H1 (cell line): ENCODE data around the gene RAPGEF1. TPM values are rescaled to one million over a fixed set of nuclear protein-coding genes. Genes with fewer than 3 reads are reported as not detected.

Source experiments
- CTCF ChIA-PET: fragments of 300-600 bp; sonication (Branson Sonifier 250); formaldehyde crosslinking; loops from one replicate; lab custom pipeline; 2021; ENCODE audit not compliant: partially characterized antibody; lab: Charles Lee
- POLR2A ChIA-PET: fragments of 300-600 bp; sonication (Branson Sonifier 250); formaldehyde crosslinking; loops from one replicate; lab custom pipeline; 2021; ENCODE audit warnings: inconsistent platforms; ENCODE audit not compliant: partially characterized antibody; lab: Charles Lee
- DNase-seq, 2 experiments: peaks; one replicate each; pipeline versions ENCODE4 v3.0.0 to v3.0.0-alpha.2; 2010 to 2022; ENCODE audit warnings: low spot score in 2 of 2, low read depth in 1 of 2, mixed read lengths in 1 of 2
- FAIRE-seq: peaks from 2 replicates; lab custom pipeline; 2011; peaks lifted over from hg19 to GRCh38; lab: Jason Lieb, UNC
- H2AFZ ChIP-seq: 2 replicates; pipeline ENCODE4 v1.8.1; 2012; ENCODE audit warnings: low read length, inconsistent platforms
- H2AK5ac ChIP-seq: 2 replicates; pipeline ENCODE4 v1.6.1; 2013; ENCODE audit warnings: low read depth, low read length
- H2BK120ac ChIP-seq: replicated peaks from 2 replicates; pipeline ENCODE3; 2013; ENCODE audit warnings: low read depth, low read length, inconsistent platforms
- H2BK12ac ChIP-seq: 2 replicates; pipeline ENCODE4 v1.6.1; 2013; ENCODE audit warnings: low read depth, low read length
- H2BK15ac ChIP-seq: 2 replicates; pipeline ENCODE4 v1.6.1; 2013; ENCODE audit warnings: low read length
- H2BK20ac ChIP-seq: 2 replicates; pipeline ENCODE4 v1.6.1; 2013; ENCODE audit warnings: low read length
- H2BK5ac ChIP-seq: 2 replicates; pipeline ENCODE4 v1.6.1; 2013; ENCODE audit warnings: low read depth, low read length
- H3K14ac ChIP-seq: 2 replicates; pipeline ENCODE4 v1.6.1; 2013; ENCODE audit warnings: inconsistent platforms; ENCODE audit not compliant: insufficient read length
- H3K18ac ChIP-seq: 2 replicates; pipeline ENCODE4 v1.6.1; 2013; ENCODE audit warnings: low read length; ENCODE audit errors: extremely low read depth
- H3K23ac ChIP-seq: 2 replicates; pipeline ENCODE4 v1.6.1; 2013; ENCODE audit warnings: inconsistent platforms; ENCODE audit not compliant: insufficient read length
- H3K23me2 ChIP-seq: 2 replicates; pipeline ENCODE4 v1.6.1; 2013; ENCODE audit warnings: low read depth, low read length
- H3K27ac ChIP-seq: 2 replicates; pipeline ENCODE4 v1.6.1; 2011; ENCODE audit warnings: low read depth, low read length, inconsistent platforms
- H3K27me3 ChIP-seq, 4 experiments: replicated peaks in 1 of 4; 1 replicate in 1 of 4; 2 replicates in 3 of 4; pipeline versions ENCODE4 v1.6.1 to v1.8.1; 2011 to 2013; ENCODE audit warnings: low read length in 3 of 4, mild to moderate bottlenecking in 3 of 4, inconsistent platforms in 2 of 4, mixed read lengths in 2 of 4, moderate library complexity in 1 of 4; ENCODE audit not compliant: control insufficient read depth in 3 of 4, insufficient read depth in 3 of 4; ENCODE audit errors: extremely low read depth in 1 of 4
- H3K36me3 ChIP-seq, 4 experiments: 2 replicates each; pipeline versions ENCODE4 v1.6.1 to v1.8.1; 2011 to 2013; ENCODE audit warnings: mild to moderate bottlenecking in 4 of 4, low read length in 3 of 4, moderate library complexity in 2 of 4, control low read depth in 1 of 4, inconsistent platforms in 1 of 4; ENCODE audit not compliant: insufficient read depth in 4 of 4, control insufficient read depth in 2 of 4
- H3K4ac ChIP-seq: replicated peaks from 2 replicates; pipeline ENCODE3; 2013; ENCODE audit warnings: low read length, low read depth, mixed read lengths, inconsistent platforms; ENCODE audit not compliant: insufficient read length
- H3K4me1 ChIP-seq, 4 experiments: replicated peaks in 1 of 4; 1 replicate in 1 of 4; 2 replicates in 3 of 4; pipeline versions ENCODE4 v1.6.1 to v1.8.1; 2011 to 2013; ENCODE audit warnings: low read length in 3 of 4, inconsistent platforms in 2 of 4, mixed read lengths in 1 of 4; ENCODE audit not compliant: insufficient read depth in 4 of 4, control insufficient read depth in 3 of 4
- H3K4me2 ChIP-seq, 2 experiments: 2 replicates each; pipeline versions ENCODE4 v1.6.1 to v1.8.1; 2011 to 2013; ENCODE audit warnings: low read depth in 2 of 2, low read length in 2 of 2, control low read depth in 1 of 2, inconsistent platforms in 1 of 2, mild to moderate bottlenecking in 1 of 2; ENCODE audit not compliant: insufficient read depth in 1 of 2
- H3K4me3 ChIP-seq, 4 experiments: fragments of 200-600, 300-600 bp in 1 of 4; sonication (generic), shearing (Covaris generic), sonication (Bioruptor Twin) in 1 of 4; 2 replicates each; pipeline versions ENCODE4 v1.5.1 to v1.8.1; 2011 to 2016; ENCODE audit warnings: low read length in 4 of 4, low read depth in 3 of 4, control low read depth in 2 of 4, inconsistent platforms in 2 of 4, mild to moderate bottlenecking in 2 of 4, mixed read lengths in 1 of 4, moderate library complexity in 1 of 4; ENCODE audit not compliant: insufficient read depth in 2 of 4; ENCODE audit errors: extremely low read depth in 1 of 4
- H3K56ac ChIP-seq: replicated peaks from 2 replicates; pipeline ENCODE3; 2013; ENCODE audit warnings: low read depth, mild to moderate bottlenecking, mixed read lengths, low read length, inconsistent platforms; ENCODE audit not compliant: insufficient read length
- H3K79me1 ChIP-seq: 2 replicates; pipeline ENCODE4 v1.6.1; 2013; ENCODE audit warnings: low read depth, low read length, control low read depth
- H3K79me2 ChIP-seq, 2 experiments: 2 replicates each; pipeline versions ENCODE4 v1.6.1 to v1.8.1; 2012 to 2013; ENCODE audit warnings: low read length in 2 of 2, mild to moderate bottlenecking in 2 of 2, inconsistent platforms in 1 of 2; ENCODE audit not compliant: insufficient read depth in 2 of 2, control insufficient read depth in 1 of 2
- H3K9ac ChIP-seq, 4 experiments: replicated peaks in 1 of 4; 1 replicate in 1 of 4; 2 replicates in 3 of 4; pipeline versions ENCODE4 v1.6.1 to v1.8.1; 2011 to 2013; ENCODE audit warnings: low read depth in 3 of 4, low read length in 3 of 4, control low read depth in 2 of 4, mild to moderate bottlenecking in 2 of 4, moderate library complexity in 2 of 4, inconsistent platforms in 1 of 4; ENCODE audit errors: extremely low read depth in 1 of 4
- H3K9me3 ChIP-seq, 2 experiments: 2 replicates each; pipeline versions ENCODE4 v1.6.1 to v1.8.1; 2012 to 2013; ENCODE audit warnings: mild to moderate bottlenecking in 2 of 2, moderate library complexity in 2 of 2, control low read depth in 1 of 2, inconsistent platforms in 1 of 2, low read depth in 1 of 2, low read length in 1 of 2, mixed read lengths in 1 of 2; ENCODE audit not compliant: insufficient read depth in 2 of 2
- H4K20me1 ChIP-seq, 2 experiments: replicated peaks in 1 of 2; 2 replicates each; pipeline versions ENCODE3 to v1.8.1; 2011 to 2013; ENCODE audit warnings: inconsistent platforms in 2 of 2, low read length in 2 of 2, mild to moderate bottlenecking in 1 of 2; ENCODE audit not compliant: insufficient read depth in 2 of 2, control insufficient read depth in 1 of 2
- H4K5ac ChIP-seq: 2 replicates; pipeline ENCODE4 v1.6.1; 2013; ENCODE audit warnings: low read length, low read depth, mixed read lengths, inconsistent platforms; ENCODE audit not compliant: insufficient read length
- H4K8ac ChIP-seq: 2 replicates; pipeline ENCODE4 v1.8.0; 2013; ENCODE audit warnings: mild to moderate bottlenecking, moderate library complexity, low read length, inconsistent platforms; ENCODE audit not compliant: insufficient read depth; ENCODE audit errors: extremely low read depth
- H4K91ac ChIP-seq: replicated peaks from 2 replicates; pipeline ENCODE3; 2013; ENCODE audit warnings: low read length, mixed read lengths, inconsistent platforms; ENCODE audit not compliant: insufficient read length
- RFX5 ChIP-seq: IDR thresholded peaks from 2 replicates; pipeline ENCODE4 v1.6.1; 2011; ENCODE audit warnings: low read depth, low read length, improper control_type of control experiment, borderline replicate concordance
- WGBS, 2 experiments: shearing (Covaris generic) in 1 of 2; methylation state at CpG; one replicate each; pipeline versions ENCODE4 v1.1.6 to v1.1.7; 2013 to 2015; ENCODE audit warnings: low lambda C conversion rate in 2 of 2, mixed read lengths in 2 of 2, inconsistent platforms in 1 of 2, low coverage in 1 of 2, missing lambda C conversion rate in 1 of 2; ENCODE audit not compliant: insufficient replicate concordance in 2 of 2, insufficient coverage in 1 of 2, insufficient read length in 1 of 2; ENCODE audit errors: extremely low coverage in 1 of 2, missing lambda C conversion rate in 1 of 2; 5-methylcytosine and 5-hydroxymethylcytosine counted together
- polyA plus RNA-seq, 7 experiments: library from polyadenylated mRNA; depleted of rRNA in 3 of 7; stranded (reverse) in 5 of 7; unstranded in 2 of 7; fragments of >200 nt in 5 of 7; fragments of 200-250 nt in 2 of 7; gene quantifications; 1 replicate in 5 of 7; 2 replicates in 1 of 7; 4 replicates in 1 of 7; pipeline versions ENCODE4 v1.2.1 to v1.2.3, GENCODE V29; 2011 to 2013; ENCODE audit warnings: missing spikeins in 2 of 7, mixed read lengths in 2 of 7
- total RNA-seq: library from RNA; stranded (reverse); fragmentation: NEBNext Ultra II Directional; extraction: Animal tissue kit (Norgen Biotek cat#: 25700); gene quantifications from 2 replicates; pipeline ENCODE4 v1.2.1, GENCODE V29; 2021
- TF ChIP-seq, protein P1 (sequence below), 3 experiments: IDR thresholded peaks; 1 replicate in 2 of 3; 2 replicates in 1 of 3; pipeline versions ENCODE4 v1.5.1 to v1.6.1; 2011; ENCODE audit warnings: low read length in 3 of 3, mild to moderate bottlenecking in 3 of 3, inconsistent platforms in 2 of 3, low read depth in 1 of 3, moderate library complexity in 1 of 3; ENCODE audit not compliant: insufficient read depth in 1 of 3; ENCODE audit errors: control extremely low read depth in 1 of 3

RAPGEF1 gene
- total and polyA plus RNA-seq, 2 of the 8 experiments (the other 6 are each of a cell fraction or from before 2014, with no cell fraction given), result 29.7 to 78.9 TPM

DNA sequence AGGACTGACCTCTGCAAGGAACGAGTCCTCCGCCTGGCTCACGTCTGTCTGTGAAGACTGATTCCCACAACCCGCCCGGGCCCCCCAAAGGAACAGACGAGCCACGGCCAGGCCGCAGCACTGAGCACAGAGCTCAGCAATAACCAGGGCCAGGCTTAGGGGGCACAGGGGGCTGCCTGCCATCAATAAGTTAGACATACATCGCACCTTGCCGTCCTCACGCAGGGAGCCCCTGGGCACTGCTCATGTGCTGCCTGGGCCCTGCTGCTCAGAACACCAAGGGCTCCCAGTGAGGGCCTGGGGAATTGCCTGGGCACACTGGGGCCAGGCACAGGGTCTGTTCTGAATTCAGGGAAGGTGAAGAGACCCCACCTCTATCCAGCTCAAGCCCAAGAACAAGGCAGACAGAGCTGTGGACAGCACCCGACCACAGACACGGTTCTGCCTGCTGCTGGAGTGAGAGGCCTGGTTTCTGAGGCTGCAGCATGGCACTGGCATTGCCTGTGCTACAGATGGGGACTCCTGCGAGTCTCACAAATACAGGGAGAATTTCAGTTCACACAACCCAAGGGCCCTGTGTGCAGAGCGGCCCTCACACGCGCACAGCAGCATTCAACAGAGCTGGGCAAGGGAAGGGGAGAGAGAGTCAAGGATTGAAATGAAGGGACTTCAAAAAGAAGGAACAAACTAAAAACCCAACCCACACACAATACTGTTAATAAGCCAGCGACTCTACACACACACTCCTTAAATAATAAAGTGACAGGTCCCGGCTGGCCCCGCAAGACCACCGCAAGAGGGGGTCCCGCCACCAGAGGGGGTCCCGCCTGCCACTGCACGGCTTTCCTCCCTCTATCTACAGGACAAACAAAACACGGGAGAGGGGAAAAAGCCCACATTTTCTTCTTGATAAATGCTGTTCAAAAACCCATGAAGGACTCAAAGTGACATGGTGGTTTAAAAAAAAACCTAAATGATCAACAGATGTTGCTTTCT lies 162.6 kb downstream of the RAPGEF1 start:
- H4K5ac ChIP-seq, result no peak overlapping the region
- H3K4me3 ChIP-seq, result no peak overlapping the region
- 0 out of 2 replicates have a peak overlapping the region, but pooled peaks have one; percentile 35 for H2BK5ac ChIP-seq
- H4K91ac ChIP-seq, result no peak overlapping the region
- peaks cover 0 to 6% of the 10 kb centered on the region in 2 experiments for H4K20me1 ChIP-seq
- H3K36me3 ChIP-seq, result peaks cover 0 to 4% (median 2%) of the 10 kb centered on the region in 4 experiments; a peak in 3 of 8 replicates
- POLR2A ChIA-PET, result no interaction called here
- H3K18ac ChIP-seq, result no peak overlapping the region
- CTCF ChIA-PET, result interaction anchor here (0.6 to 2.7 kb wide), 7 partner anchors 11 to 175 kb away, joined by 3 to 10 read pairs (median 3); no protein-coding TSS in a partner anchor
- WGBS, 2 experiments, result 91% methylated on average over 25 of the region's 25 CpGs; no CpG with 5 or more reads in 1 of the 2 experiments
- H3K9me3 ChIP-seq, result no peaks in the 10 kb centered on the region
- H2AK5ac ChIP-seq, result no peak overlapping the region
- H3K79me1 ChIP-seq, result no peaks in the 10 kb centered on the region
- no peak for TF ChIP-seq RFX5
- TF ChIP-seq, protein P1, sequence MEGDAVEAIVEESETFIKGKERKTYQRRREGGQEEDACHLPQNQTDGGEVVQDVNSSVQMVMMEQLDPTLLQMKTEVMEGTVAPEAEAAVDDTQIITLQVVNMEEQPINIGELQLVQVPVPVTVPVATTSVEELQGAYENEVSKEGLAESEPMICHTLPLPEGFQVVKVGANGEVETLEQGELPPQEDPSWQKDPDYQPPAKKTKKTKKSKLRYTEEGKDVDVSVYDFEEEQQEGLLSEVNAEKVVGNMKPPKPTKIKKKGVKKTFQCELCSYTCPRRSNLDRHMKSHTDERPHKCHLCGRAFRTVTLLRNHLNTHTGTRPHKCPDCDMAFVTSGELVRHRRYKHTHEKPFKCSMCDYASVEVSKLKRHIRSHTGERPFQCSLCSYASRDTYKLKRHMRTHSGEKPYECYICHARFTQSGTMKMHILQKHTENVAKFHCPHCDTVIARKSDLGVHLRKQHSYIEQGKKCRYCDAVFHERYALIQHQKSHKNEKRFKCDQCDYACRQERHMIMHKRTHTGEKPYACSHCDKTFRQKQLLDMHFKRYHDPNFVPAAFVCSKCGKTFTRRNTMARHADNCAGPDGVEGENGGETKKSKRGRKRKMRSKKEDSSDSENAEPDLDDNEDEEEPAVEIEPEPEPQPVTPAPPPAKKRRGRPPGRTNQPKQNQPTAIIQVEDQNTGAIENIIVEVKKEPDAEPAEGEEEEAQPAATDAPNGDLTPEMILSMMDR (IDR thresholded peaks at IDR 0.05; ENCODE audit: control extremely low read depth in 1 of 3, insufficient read depth in 1 of 3, low read depth in 1 of 3, low read length in 3 of 3), result peak in 1 of 3 experiments; percentile 4; a peak in 1 of 4 replicates
- H3K4me2 ChIP-seq, result no peak overlapping the region
- H3K4ac ChIP-seq, result no peak overlapping the region
- no peak overlapping the region for H2BK15ac ChIP-seq
- FAIRE-seq (no peak), DNase-seq (no peak)
- H3K27ac ChIP-seq, result no peak overlapping the region
- H2BK120ac ChIP-seq, result no peak overlapping the region
- no peaks in the 10 kb centered on the region; a peak in 1 of 7 replicates for H3K4me1 ChIP-seq
- H3K56ac ChIP-seq, result no peak overlapping the region
- H4K8ac ChIP-seq, result no peak overlapping the region
- H3K23ac ChIP-seq, result no peak overlapping the region
- H3K9ac ChIP-seq, result no peak overlapping the region
- no peaks in the 10 kb centered on the region for H3K27me3 ChIP-seq
- H2AFZ ChIP-seq, result no peak overlapping the region
- H2BK20ac ChIP-seq, result no peak overlapping the region
- H2BK12ac ChIP-seq, result no peak overlapping the region
- H3K14ac ChIP-seq, result no peak overlapping the region
- H3K79me2 ChIP-seq, result no peaks in the 10 kb centered on the region
- H3K23me2 ChIP-seq, result no peaks in the 10 kb centered on the region
